HepG2 (cell line): ENCODE measurements around the gene SORBS2. TPM values are rescaled to one million over a fixed set of nuclear protein-coding genes. Genes with fewer than 3 reads are reported as not detected.

Experiments used
- DRAP1 ChIP-seq: IDR thresholded peaks from 2 replicates; pipeline ENCODE4 v1.6.1; 2016; ENCODE audit warnings: missing genetic modification reagents, missing compliant biosample characterization
- GLMP ChIP-seq: sonication (generic); formaldehyde crosslinking; IDR thresholded peaks from 2 replicates; pipeline ENCODE4 v1.9.0; 2021; ENCODE audit warnings: missing genetic modification reagents, mild to moderate bottlenecking, borderline replicate concordance
- GMEB2 ChIP-seq: IDR thresholded peaks from 2 replicates; pipeline ENCODE4 v1.6.1; 2016; ENCODE audit warnings: missing biosample characterization, missing genetic modification reagents, low read depth
- KDM6A ChIP-seq: IDR thresholded peaks from 2 replicates; pipeline ENCODE4 v1.6.1; 2016; ENCODE audit warnings: low read depth
- MIER2 ChIP-seq: IDR thresholded peaks from 2 replicates; pipeline ENCODE4 v1.6.1; 2016; ENCODE audit warnings: missing biosample characterization, missing genetic modification reagents
- RBM22 ChIP-seq: fragments of 200-400 bp; formaldehyde crosslinking; optimal IDR thresholded peaks from 2 replicates; pipeline ENCODE3; 2017; ENCODE audit warnings: mild to moderate bottlenecking, low read length, moderate library complexity
- SPEN ChIP-seq: sonication (generic); formaldehyde crosslinking; IDR thresholded peaks from 2 replicates; pipeline ENCODE4 v1.5.1; 2020; ENCODE audit warnings: low read depth, mild to moderate bottlenecking, missing genetic modification reagents
- TEF ChIP-seq: sonication (generic); formaldehyde crosslinking; IDR thresholded peaks from 2 replicates; pipeline ENCODE4 v1.5.0; 2020; ENCODE audit warnings: missing genetic modification reagents
- TFAP4 ChIP-seq: sonication (generic); IDR thresholded peaks from 2 replicates; pipeline ENCODE4 v1.6.1; 2016; ENCODE audit warnings: low read depth, borderline replicate concordance
- ZBTB1 ChIP-seq: sonication (generic); formaldehyde crosslinking; IDR thresholded peaks from 2 replicates; pipeline ENCODE4 v1.4.0; 2020; ENCODE audit warnings: missing genetic modification reagents, borderline replicate concordance
- ZBTB4 ChIP-seq: sonication (generic); formaldehyde crosslinking; IDR thresholded peaks from 2 replicates; pipeline ENCODE4 v1.4.0; 2020; ENCODE audit warnings: missing genetic modification reagents, mild to moderate bottlenecking, borderline replicate concordance
- ZNF253 ChIP-seq: sonication (generic); formaldehyde crosslinking; IDR thresholded peaks from 2 replicates; pipeline ENCODE4 v1.8.0; 2022; ENCODE audit warnings: mild to moderate bottlenecking, missing genetic modification reagents, borderline replicate concordance
- ZNF354B ChIP-seq: sonication (generic); formaldehyde crosslinking; IDR thresholded peaks from 2 replicates; pipeline ENCODE4 v1.8.0; 2022; ENCODE audit warnings: mild to moderate bottlenecking, missing genetic modification reagents
- ZNF367 ChIP-seq: sonication (generic); formaldehyde crosslinking; IDR thresholded peaks from 2 replicates; pipeline ENCODE4 v1.4.0; 2020; ENCODE audit warnings: missing genetic modification reagents, borderline replicate concordance
- ZNF781 ChIP-seq: sonication (generic); formaldehyde crosslinking; IDR thresholded peaks from 2 replicates; pipeline ENCODE4 v1.5.1; 2020; ENCODE audit warnings: borderline replicate concordance, mild to moderate bottlenecking, missing genetic modification reagents; ENCODE audit errors: not compliant biosample characterization
- polyA plus RNA-seq, 8 experiments: library from polyadenylated mRNA; depleted of rRNA in 3 of 8; stranded (reverse) in 7 of 8; unstranded in 1 of 8; fragments of >200 nt; fragmentation: Illumina TruSeq in 4 of 8; extraction: Trizol in 4 of 8; gene quantifications; 2 replicates each; pipeline versions ENCODE4 v1.2.1 to v1.2.3, GENCODE V29; 2011 to 2016; ENCODE audit warnings: low read depth in 4 of 8, missing spikeins in 1 of 8, mixed read lengths in 1 of 8; ENCODE audit not compliant: insufficient read depth in 1 of 8
- total RNA-seq, 5 experiments: library from RNA; depleted of rRNA; stranded (reverse); fragments of >200 nt; fragmentation: Illumina TruSeq; extraction: Trizol; gene quantifications; 2 replicates each; pipeline ENCODE4 v1.2.3, GENCODE V29; 2016; ENCODE audit warnings: low read depth in 1 of 5
- TF ChIP-seq, protein P1 (sequence below): IDR thresholded peaks from 2 replicates; pipeline ENCODE4 v1.6.1; 2016; ENCODE audit warnings: control low read depth

The SORBS2 gene
- total and polyA plus RNA-seq, 2 of the 13 experiments (the other 11 are each of a cell fraction or from before 2014, with no cell fraction given) = 25.0 to 80.5 TPM

GRCh38 chr4:185792384-185793115, 19.4 kb downstream of the SORBS2 start (continued):
- TF ChIP-seq GMEB2 (CRISPR knock-in tag) = no peak
- no peak for TF ChIP-seq TEF (CRISPR knock-in tag)
- no peak for TF ChIP-seq ZBTB4 (CRISPR knock-in tag)
- no peak for TF ChIP-seq ZNF367 (CRISPR knock-in tag)
- no peak for TF ChIP-seq ZBTB1 (CRISPR knock-in tag)
- no peak for TF ChIP-seq ZNF354B (CRISPR knock-in tag)
- TF ChIP-seq TFAP4 = peak; percentile 49; the same call in 1 of the 2 replicates
- TF ChIP-seq GLMP (CRISPR knock-in tag) = no peak
- no peak for TF ChIP-seq KDM6A (CRISPR knock-in tag)
- no peak for TF ChIP-seq DRAP1 (CRISPR knock-in tag)
- no peak for TF ChIP-seq ZNF781 (CRISPR knock-in tag)
- TF ChIP-seq MIER2 = no peak
- TF ChIP-seq ZNF253 (CRISPR knock-in tag) = no peak
- TF ChIP-seq, protein P1, sequence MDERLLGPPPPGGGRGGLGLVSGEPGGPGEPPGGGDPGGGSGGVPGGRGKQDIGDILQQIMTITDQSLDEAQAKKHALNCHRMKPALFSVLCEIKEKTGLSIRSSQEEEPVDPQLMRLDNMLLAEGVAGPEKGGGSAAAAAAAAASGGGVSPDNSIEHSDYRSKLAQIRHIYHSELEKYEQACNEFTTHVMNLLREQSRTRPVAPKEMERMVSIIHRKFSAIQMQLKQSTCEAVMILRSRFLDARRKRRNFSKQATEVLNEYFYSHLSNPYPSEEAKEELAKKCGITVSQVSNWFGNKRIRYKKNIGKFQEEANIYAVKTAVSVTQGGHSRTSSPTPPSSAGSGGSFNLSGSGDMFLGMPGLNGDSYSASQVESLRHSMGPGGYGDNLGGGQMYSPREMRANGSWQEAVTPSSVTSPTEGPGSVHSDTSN (CRISPR knock-in tag) = no peak
- TF ChIP-seq RBM22 = no peak
- TF ChIP-seq SPEN (CRISPR knock-in tag) = no peak
